ENCODE measurements around the gene SLF1.

GRCh38 chr5:94623877-94624276, 5.4 kb downstream of the SLF1 start:
- TF ChIP-seq EZH2phosphoT487 (IDR thresholded peaks at IDR 0.05) = no peak
- no peak for TF ChIP-seq CTCF (IDR thresholded peaks at IDR 0.05)
- no peak for TF ChIP-seq EZH2 (IDR thresholded peaks at IDR 0.05)
